ENCODE data around the gene MAST4.

DNA sequence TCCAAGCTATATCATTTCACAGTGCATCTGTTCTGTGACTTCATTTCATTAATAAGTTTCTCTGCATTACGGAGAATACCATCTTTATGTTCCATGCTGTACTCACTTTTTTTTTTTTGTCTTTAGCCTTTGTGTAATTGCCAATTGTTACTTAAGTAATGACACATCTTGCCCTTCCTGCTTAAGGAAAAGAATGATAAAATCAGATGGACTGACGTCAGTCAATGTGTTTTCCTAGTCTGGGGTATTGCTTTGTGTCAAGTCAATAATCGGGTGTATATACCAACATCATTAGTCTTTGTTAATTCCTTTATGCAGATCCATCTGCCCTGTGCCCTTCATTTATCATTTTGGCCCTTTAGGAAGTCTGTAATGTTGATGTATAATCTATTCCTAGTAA, 466.9 kb downstream of the MAST4 start:
- TF ChIP-seq, protein P1, sequence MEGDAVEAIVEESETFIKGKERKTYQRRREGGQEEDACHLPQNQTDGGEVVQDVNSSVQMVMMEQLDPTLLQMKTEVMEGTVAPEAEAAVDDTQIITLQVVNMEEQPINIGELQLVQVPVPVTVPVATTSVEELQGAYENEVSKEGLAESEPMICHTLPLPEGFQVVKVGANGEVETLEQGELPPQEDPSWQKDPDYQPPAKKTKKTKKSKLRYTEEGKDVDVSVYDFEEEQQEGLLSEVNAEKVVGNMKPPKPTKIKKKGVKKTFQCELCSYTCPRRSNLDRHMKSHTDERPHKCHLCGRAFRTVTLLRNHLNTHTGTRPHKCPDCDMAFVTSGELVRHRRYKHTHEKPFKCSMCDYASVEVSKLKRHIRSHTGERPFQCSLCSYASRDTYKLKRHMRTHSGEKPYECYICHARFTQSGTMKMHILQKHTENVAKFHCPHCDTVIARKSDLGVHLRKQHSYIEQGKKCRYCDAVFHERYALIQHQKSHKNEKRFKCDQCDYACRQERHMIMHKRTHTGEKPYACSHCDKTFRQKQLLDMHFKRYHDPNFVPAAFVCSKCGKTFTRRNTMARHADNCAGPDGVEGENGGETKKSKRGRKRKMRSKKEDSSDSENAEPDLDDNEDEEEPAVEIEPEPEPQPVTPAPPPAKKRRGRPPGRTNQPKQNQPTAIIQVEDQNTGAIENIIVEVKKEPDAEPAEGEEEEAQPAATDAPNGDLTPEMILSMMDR (IDR thresholded peaks at IDR 0.05; ENCODE audit: insufficient read depth, low read length) = no peak
- no peak for TF ChIP-seq POLR2AphosphoS5 (IDR thresholded peaks at IDR 0.05; ENCODE audit: low read depth)
